H1 (cell line): ENCODE measurements around the gene PODN. TPM values are rescaled to one million over a fixed set of nuclear protein-coding genes. Genes with fewer than 3 reads are reported as not detected.

ENCODE experiments used
- CTCF ChIA-PET: fragments of 300-600 bp; sonication (Branson Sonifier 250); formaldehyde crosslinking; loops from one replicate; lab custom pipeline; 2021; ENCODE audit not compliant: partially characterized antibody; lab: Charles Lee
- POLR2A ChIA-PET: fragments of 300-600 bp; sonication (Branson Sonifier 250); formaldehyde crosslinking; loops from one replicate; lab custom pipeline; 2021; ENCODE audit warnings: inconsistent platforms; ENCODE audit not compliant: partially characterized antibody; lab: Charles Lee
- DNase-seq, 2 experiments: peaks; one replicate each; pipeline versions ENCODE4 v3.0.0 to v3.0.0-alpha.2; 2010 to 2022; ENCODE audit warnings: low spot score in 2 of 2, low read depth in 1 of 2, mixed read lengths in 1 of 2
- FAIRE-seq: peaks from 2 replicates; lab custom pipeline; 2011; peaks lifted over from hg19 to GRCh38; lab: Jason Lieb, UNC
- H2AFZ ChIP-seq: 2 replicates; pipeline ENCODE4 v1.8.1; 2012; ENCODE audit warnings: low read length, inconsistent platforms
- H2AK5ac ChIP-seq: 2 replicates; pipeline ENCODE4 v1.6.1; 2013; ENCODE audit warnings: low read depth, low read length
- H2BK120ac ChIP-seq: replicated peaks from 2 replicates; pipeline ENCODE3; 2013; ENCODE audit warnings: low read depth, low read length, inconsistent platforms
- H2BK12ac ChIP-seq: 2 replicates; pipeline ENCODE4 v1.6.1; 2013; ENCODE audit warnings: low read depth, low read length
- H2BK15ac ChIP-seq: 2 replicates; pipeline ENCODE4 v1.6.1; 2013; ENCODE audit warnings: low read length
- H2BK20ac ChIP-seq: 2 replicates; pipeline ENCODE4 v1.6.1; 2013; ENCODE audit warnings: low read length
- H2BK5ac ChIP-seq: 2 replicates; pipeline ENCODE4 v1.6.1; 2013; ENCODE audit warnings: low read depth, low read length
- H3K14ac ChIP-seq: 2 replicates; pipeline ENCODE4 v1.6.1; 2013; ENCODE audit warnings: inconsistent platforms; ENCODE audit not compliant: insufficient read length
- H3K18ac ChIP-seq: 2 replicates; pipeline ENCODE4 v1.6.1; 2013; ENCODE audit warnings: low read length; ENCODE audit errors: extremely low read depth
- H3K23ac ChIP-seq: 2 replicates; pipeline ENCODE4 v1.6.1; 2013; ENCODE audit warnings: inconsistent platforms; ENCODE audit not compliant: insufficient read length
- H3K23me2 ChIP-seq: 2 replicates; pipeline ENCODE4 v1.6.1; 2013; ENCODE audit warnings: low read depth, low read length
- H3K27ac ChIP-seq: 2 replicates; pipeline ENCODE4 v1.6.1; 2011; ENCODE audit warnings: low read depth, low read length, inconsistent platforms
- H3K27me3 ChIP-seq, 4 experiments: replicated peaks in 1 of 4; 1 replicate in 1 of 4; 2 replicates in 3 of 4; pipeline versions ENCODE4 v1.6.1 to v1.8.1; 2011 to 2013; ENCODE audit warnings: low read length in 3 of 4, mild to moderate bottlenecking in 3 of 4, inconsistent platforms in 2 of 4, mixed read lengths in 2 of 4, moderate library complexity in 1 of 4; ENCODE audit not compliant: control insufficient read depth in 3 of 4, insufficient read depth in 3 of 4; ENCODE audit errors: extremely low read depth in 1 of 4
- H3K36me3 ChIP-seq, 4 experiments: 2 replicates each; pipeline versions ENCODE4 v1.6.1 to v1.8.1; 2011 to 2013; ENCODE audit warnings: mild to moderate bottlenecking in 4 of 4, low read length in 3 of 4, moderate library complexity in 2 of 4, control low read depth in 1 of 4, inconsistent platforms in 1 of 4; ENCODE audit not compliant: insufficient read depth in 4 of 4, control insufficient read depth in 2 of 4
- H3K4ac ChIP-seq: replicated peaks from 2 replicates; pipeline ENCODE3; 2013; ENCODE audit warnings: low read length, low read depth, mixed read lengths, inconsistent platforms; ENCODE audit not compliant: insufficient read length
- H3K4me1 ChIP-seq, 4 experiments: replicated peaks in 1 of 4; 1 replicate in 1 of 4; 2 replicates in 3 of 4; pipeline versions ENCODE4 v1.6.1 to v1.8.1; 2011 to 2013; ENCODE audit warnings: low read length in 3 of 4, inconsistent platforms in 2 of 4, mixed read lengths in 1 of 4; ENCODE audit not compliant: insufficient read depth in 4 of 4, control insufficient read depth in 3 of 4
- H3K4me2 ChIP-seq, 2 experiments: 2 replicates each; pipeline versions ENCODE4 v1.6.1 to v1.8.1; 2011 to 2013; ENCODE audit warnings: low read depth in 2 of 2, low read length in 2 of 2, control low read depth in 1 of 2, inconsistent platforms in 1 of 2, mild to moderate bottlenecking in 1 of 2; ENCODE audit not compliant: insufficient read depth in 1 of 2
- H3K4me3 ChIP-seq, 4 experiments: fragments of 200-600, 300-600 bp in 1 of 4; sonication (generic), shearing (Covaris generic), sonication (Bioruptor Twin) in 1 of 4; 2 replicates each; pipeline versions ENCODE4 v1.5.1 to v1.8.1; 2011 to 2016; ENCODE audit warnings: low read length in 4 of 4, low read depth in 3 of 4, control low read depth in 2 of 4, inconsistent platforms in 2 of 4, mild to moderate bottlenecking in 2 of 4, mixed read lengths in 1 of 4, moderate library complexity in 1 of 4; ENCODE audit not compliant: insufficient read depth in 2 of 4; ENCODE audit errors: extremely low read depth in 1 of 4
- H3K56ac ChIP-seq: replicated peaks from 2 replicates; pipeline ENCODE3; 2013; ENCODE audit warnings: low read depth, mild to moderate bottlenecking, mixed read lengths, low read length, inconsistent platforms; ENCODE audit not compliant: insufficient read length
- H3K79me1 ChIP-seq: 2 replicates; pipeline ENCODE4 v1.6.1; 2013; ENCODE audit warnings: low read depth, low read length, control low read depth
- H3K79me2 ChIP-seq, 2 experiments: 2 replicates each; pipeline versions ENCODE4 v1.6.1 to v1.8.1; 2012 to 2013; ENCODE audit warnings: low read length in 2 of 2, mild to moderate bottlenecking in 2 of 2, inconsistent platforms in 1 of 2; ENCODE audit not compliant: insufficient read depth in 2 of 2, control insufficient read depth in 1 of 2
- H3K9ac ChIP-seq, 4 experiments: replicated peaks in 1 of 4; 1 replicate in 1 of 4; 2 replicates in 3 of 4; pipeline versions ENCODE4 v1.6.1 to v1.8.1; 2011 to 2013; ENCODE audit warnings: low read depth in 3 of 4, low read length in 3 of 4, control low read depth in 2 of 4, mild to moderate bottlenecking in 2 of 4, moderate library complexity in 2 of 4, inconsistent platforms in 1 of 4; ENCODE audit errors: extremely low read depth in 1 of 4
- H3K9me3 ChIP-seq, 2 experiments: 2 replicates each; pipeline versions ENCODE4 v1.6.1 to v1.8.1; 2012 to 2013; ENCODE audit warnings: mild to moderate bottlenecking in 2 of 2, moderate library complexity in 2 of 2, control low read depth in 1 of 2, inconsistent platforms in 1 of 2, low read depth in 1 of 2, low read length in 1 of 2, mixed read lengths in 1 of 2; ENCODE audit not compliant: insufficient read depth in 2 of 2
- H4K20me1 ChIP-seq, 2 experiments: replicated peaks in 1 of 2; 2 replicates each; pipeline versions ENCODE3 to v1.8.1; 2011 to 2013; ENCODE audit warnings: inconsistent platforms in 2 of 2, low read length in 2 of 2, mild to moderate bottlenecking in 1 of 2; ENCODE audit not compliant: insufficient read depth in 2 of 2, control insufficient read depth in 1 of 2
- H4K5ac ChIP-seq: 2 replicates; pipeline ENCODE4 v1.6.1; 2013; ENCODE audit warnings: low read length, low read depth, mixed read lengths, inconsistent platforms; ENCODE audit not compliant: insufficient read length
- H4K8ac ChIP-seq: 2 replicates; pipeline ENCODE4 v1.8.0; 2013; ENCODE audit warnings: mild to moderate bottlenecking, moderate library complexity, low read length, inconsistent platforms; ENCODE audit not compliant: insufficient read depth; ENCODE audit errors: extremely low read depth
- H4K91ac ChIP-seq: replicated peaks from 2 replicates; pipeline ENCODE3; 2013; ENCODE audit warnings: low read length, mixed read lengths, inconsistent platforms; ENCODE audit not compliant: insufficient read length
- BCL11A ChIP-seq, 2 experiments: IDR thresholded peaks; one replicate each; pipeline ENCODE4 v1.6.1; 2011; ENCODE audit warnings: low read depth in 2 of 2, low read length in 2 of 2, mild to moderate bottlenecking in 2 of 2
- RFX5 ChIP-seq: IDR thresholded peaks from 2 replicates; pipeline ENCODE4 v1.6.1; 2011; ENCODE audit warnings: low read depth, low read length, improper control_type of control experiment, borderline replicate concordance
- WGBS, 2 experiments: shearing (Covaris generic) in 1 of 2; methylation state at CpG; one replicate each; pipeline versions ENCODE4 v1.1.6 to v1.1.7; 2013 to 2015; ENCODE audit warnings: low lambda C conversion rate in 2 of 2, mixed read lengths in 2 of 2, inconsistent platforms in 1 of 2, low coverage in 1 of 2, missing lambda C conversion rate in 1 of 2; ENCODE audit not compliant: insufficient replicate concordance in 2 of 2, insufficient coverage in 1 of 2, insufficient read length in 1 of 2; ENCODE audit errors: extremely low coverage in 1 of 2, missing lambda C conversion rate in 1 of 2; 5-methylcytosine and 5-hydroxymethylcytosine counted together
- polyA plus RNA-seq, 7 experiments: library from polyadenylated mRNA; depleted of rRNA in 3 of 7; stranded (reverse) in 5 of 7; unstranded in 2 of 7; fragments of >200 nt in 5 of 7; fragments of 200-250 nt in 2 of 7; gene quantifications; 1 replicate in 5 of 7; 2 replicates in 1 of 7; 4 replicates in 1 of 7; pipeline versions ENCODE4 v1.2.1 to v1.2.3, GENCODE V29; 2011 to 2013; ENCODE audit warnings: missing spikeins in 2 of 7, mixed read lengths in 2 of 7
- total RNA-seq: library from RNA; stranded (reverse); fragmentation: NEBNext Ultra II Directional; extraction: Animal tissue kit (Norgen Biotek cat#: 25700); gene quantifications from 2 replicates; pipeline ENCODE4 v1.2.1, GENCODE V29; 2021

PODN gene
- total and polyA plus RNA-seq, 2 of the 8 experiments (the other 6 are each of a cell fraction or from before 2014, with no cell fraction given) = 0.11 to 0.17 TPM

GRCh38 chr1:53116933-53117600 lies 55.1 kb downstream of the PODN start:
- Histone ChIP-seq H2BK12ac (peak overlapping the region; percentile 53; the same call in 1 of the 2 replicates), H3K27ac (no peak overlapping the region), H3K23ac (no peak overlapping the region), H3K27me3 (no peaks in the 10 kb centered on the region; a peak in 2 of 7 replicates), H2BK120ac (no peak overlapping the region), H4K91ac (peak overlapping the region; percentile 30), H3K4me3 (no peak overlapping the region), H3K79me2 (no peaks in the 10 kb centered on the region), H3K14ac (no peak overlapping the region), H3K9me3 (peaks cover 0 to 4% of the 10 kb centered on the region in 2 experiments; a peak in 2 of 4 replicates), H2BK15ac (peak overlapping the region; percentile 88), H4K8ac (no peak overlapping the region; the same call in 1 of the 2 replicates), H3K4me2 (no peak overlapping the region), H2BK20ac (peak overlapping the region; percentile 93; the same call in 1 of the 2 replicates), H3K4ac (no peak overlapping the region), H2BK5ac (no peak overlapping the region), H3K56ac (no peak overlapping the region), H3K36me3 (no peaks in the 10 kb centered on the region), H3K4me1 (peaks cover 0 to 32% (median 13%) of the 10 kb centered on the region in 4 experiments; a peak in 6 of 7 replicates), H3K23me2 (0 out of 2 replicates have a peak, but pooled peaks cover 3% of the 10 kb centered on the region), H4K5ac (no peak overlapping the region), H3K9ac (no peak overlapping the region), H4K20me1 (no peaks in the 10 kb centered on the region), H3K18ac (peak overlapping the region; percentile 3; the same call in 1 of the 2 replicates), H2AK5ac (0 out of 2 replicates have a peak overlapping the region, but pooled peaks have one; percentile 34), H2AFZ (no peak overlapping the region), H3K79me1 (no peaks in the 10 kb centered on the region)
- DNase-seq (no peak), FAIRE-seq (no peak)
- WGBS, 2 experiments = 84% methylated on average over 11 of the region's 11 CpGs; no CpG with 5 or more reads in 1 of the 2 experiments
- TF ChIP-seq BCL11A (IDR thresholded peaks at IDR 0.05; ENCODE audit: low read depth in 2 of 2, low read length in 2 of 2) = no peak
- TF ChIP-seq RFX5 = no peak
- CTCF ChIA-PET = interaction anchor here (0.8 to 1.7 kb wide), 2 partner anchors 10 to 64 kb away, joined by 3 to 5 read pairs; no protein-coding TSS in a partner anchor
- POLR2A ChIA-PET = no interaction called here
